ENCODE data around the gene ECI1.

Gene ECI1, protein sequence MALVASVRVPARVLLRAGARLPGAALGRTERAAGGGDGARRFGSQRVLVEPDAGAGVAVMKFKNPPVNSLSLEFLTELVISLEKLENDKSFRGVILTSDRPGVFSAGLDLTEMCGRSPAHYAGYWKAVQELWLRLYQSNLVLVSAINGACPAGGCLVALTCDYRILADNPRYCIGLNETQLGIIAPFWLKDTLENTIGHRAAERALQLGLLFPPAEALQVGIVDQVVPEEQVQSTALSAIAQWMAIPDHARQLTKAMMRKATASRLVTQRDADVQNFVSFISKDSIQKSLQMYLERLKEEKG

DNA sequence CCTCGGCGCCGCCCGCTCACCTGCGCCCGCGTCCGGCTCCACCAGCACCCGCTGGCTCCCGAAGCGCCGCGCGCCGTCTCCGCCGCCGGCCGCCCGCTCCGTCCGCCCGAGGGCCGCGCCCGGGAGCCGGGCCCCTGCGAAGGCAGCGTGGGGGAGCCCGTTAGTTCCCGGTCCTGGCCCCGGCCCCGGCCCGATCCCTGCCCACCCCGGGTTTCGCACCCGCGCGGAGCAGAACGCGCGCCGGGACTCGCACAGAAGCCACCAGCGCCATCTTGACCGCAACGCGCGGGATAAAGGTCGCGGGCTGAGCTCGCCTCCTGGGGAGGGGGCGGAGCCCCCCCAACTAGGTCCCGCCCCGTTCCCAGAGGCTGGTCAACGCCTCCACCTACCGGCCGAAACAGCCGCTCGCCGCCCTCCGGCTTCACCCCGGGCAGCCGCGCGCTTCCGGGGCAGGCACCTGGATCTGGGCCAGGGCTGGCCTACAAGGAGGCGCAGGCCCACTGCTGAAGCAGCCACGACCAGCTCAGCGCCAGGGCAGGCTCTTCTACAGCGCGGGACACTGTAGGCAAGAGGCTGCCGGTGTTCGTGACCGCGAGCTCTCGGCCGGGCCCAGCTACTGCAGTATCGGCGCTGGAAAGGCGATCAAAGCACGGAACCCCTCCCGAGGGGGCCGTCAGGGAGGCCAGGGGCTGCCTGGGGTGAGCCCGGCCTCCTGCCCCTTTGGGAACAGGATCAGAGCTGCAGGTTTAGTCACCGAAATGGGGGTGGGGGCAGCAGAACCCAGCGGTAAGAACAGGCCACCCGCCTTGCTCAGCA is at the start of gene ECI1:
TSS of gene ECI1 (minus strand) at position 292 of the 816 bp plus-strand sequence. CDS start at position 271, 21 bp downstream.
- peak; percentile 95 for DNase-seq

DNA sequence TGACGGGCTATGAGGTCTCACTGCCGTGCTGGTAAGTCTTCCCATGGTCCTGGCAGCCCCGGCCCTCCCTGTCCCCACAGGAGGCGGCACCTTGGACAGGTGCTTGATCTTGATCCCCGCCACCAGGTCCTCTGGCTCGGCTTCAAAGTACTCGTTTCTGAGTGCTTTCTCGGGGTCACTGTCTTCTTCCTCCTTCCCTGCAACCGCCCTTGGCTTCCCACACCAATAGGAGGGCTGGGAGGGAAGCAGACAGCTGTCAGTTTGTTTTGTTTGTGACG is 48.5 kb upstream of the ECI1 start:
- DNase-seq = no peak

DNA sequence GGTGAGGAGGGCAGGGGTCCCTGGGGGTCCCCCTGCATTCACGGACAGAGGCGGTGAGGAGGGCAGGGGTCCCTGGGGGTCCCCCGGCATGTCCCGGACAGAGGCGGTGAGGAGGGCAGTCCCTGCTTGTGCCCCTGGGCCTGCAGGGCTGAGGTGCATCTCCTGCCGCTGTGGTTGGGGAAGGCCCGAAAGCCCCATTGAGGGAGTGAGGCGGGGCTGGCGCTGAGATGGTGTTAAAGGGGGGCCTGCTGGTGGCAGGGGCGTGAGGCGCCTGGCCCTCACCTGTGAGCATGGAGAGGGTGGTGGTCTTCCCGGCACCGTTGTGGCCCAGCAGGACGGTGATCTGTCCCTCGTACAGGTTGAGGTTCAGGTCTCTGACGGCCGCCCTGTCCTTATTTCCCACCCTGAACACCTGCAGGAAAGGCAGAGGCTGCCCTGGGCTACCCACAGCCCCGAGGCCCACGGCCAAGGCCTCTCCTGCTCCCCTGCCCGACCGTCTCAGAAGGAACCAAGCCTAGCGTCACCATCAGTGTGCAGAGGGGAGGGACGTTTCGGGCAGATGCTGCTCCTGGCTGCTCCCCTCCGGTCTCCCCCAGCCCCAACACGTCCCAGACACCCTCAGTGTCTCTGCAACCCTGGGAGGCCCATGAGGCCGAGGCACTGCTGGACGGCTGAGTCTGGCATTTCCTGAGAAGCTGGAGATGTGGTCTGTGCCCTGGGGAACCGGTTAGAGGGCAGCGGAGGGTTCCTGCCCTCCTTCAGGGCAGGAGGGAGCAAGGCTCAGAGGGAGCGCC is 47.9 kb upstream of the ECI1 start:
- no peak for DNase-seq

DNA sequence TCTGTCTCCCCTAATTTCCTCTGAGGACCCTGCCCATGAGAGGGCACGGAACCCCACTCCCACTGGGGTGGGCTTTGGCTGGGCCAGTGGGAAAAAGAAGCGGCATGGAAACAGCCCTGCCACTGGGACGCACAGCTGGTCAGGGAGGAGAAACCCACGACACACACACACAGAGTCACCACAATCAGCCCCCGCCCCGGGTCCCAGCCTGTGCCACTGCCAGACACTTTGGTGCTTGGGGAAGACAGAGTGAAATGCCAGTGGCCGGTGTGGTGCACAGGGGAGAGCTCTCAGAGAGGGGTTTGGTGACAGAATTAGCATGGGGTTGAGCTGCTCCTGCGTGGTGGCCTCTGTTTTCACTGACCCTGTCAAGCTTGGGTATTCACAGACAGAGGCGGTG is 47.2 kb upstream of the ECI1 start:
- DNase-seq = no peak

DNA sequence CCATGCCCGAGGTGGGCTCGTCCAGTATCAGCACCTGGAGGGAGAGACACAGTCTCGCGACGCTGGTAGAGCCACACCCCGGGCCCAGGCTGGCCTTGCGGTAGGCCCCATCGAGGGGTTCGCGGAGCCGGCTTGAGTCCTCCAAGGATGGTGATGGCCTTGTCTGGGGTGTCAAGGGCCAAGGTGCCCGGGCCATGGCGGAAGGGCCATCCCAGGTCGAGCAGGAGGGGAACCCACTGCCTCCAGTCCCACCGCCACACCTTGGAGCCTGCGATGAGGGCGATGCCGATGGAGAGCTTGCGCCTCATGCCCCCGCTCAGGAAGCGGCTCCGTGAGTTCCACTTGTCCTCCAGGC is 46.1 kb upstream of the ECI1 start:
- DNase-seq = no peak

DNA sequence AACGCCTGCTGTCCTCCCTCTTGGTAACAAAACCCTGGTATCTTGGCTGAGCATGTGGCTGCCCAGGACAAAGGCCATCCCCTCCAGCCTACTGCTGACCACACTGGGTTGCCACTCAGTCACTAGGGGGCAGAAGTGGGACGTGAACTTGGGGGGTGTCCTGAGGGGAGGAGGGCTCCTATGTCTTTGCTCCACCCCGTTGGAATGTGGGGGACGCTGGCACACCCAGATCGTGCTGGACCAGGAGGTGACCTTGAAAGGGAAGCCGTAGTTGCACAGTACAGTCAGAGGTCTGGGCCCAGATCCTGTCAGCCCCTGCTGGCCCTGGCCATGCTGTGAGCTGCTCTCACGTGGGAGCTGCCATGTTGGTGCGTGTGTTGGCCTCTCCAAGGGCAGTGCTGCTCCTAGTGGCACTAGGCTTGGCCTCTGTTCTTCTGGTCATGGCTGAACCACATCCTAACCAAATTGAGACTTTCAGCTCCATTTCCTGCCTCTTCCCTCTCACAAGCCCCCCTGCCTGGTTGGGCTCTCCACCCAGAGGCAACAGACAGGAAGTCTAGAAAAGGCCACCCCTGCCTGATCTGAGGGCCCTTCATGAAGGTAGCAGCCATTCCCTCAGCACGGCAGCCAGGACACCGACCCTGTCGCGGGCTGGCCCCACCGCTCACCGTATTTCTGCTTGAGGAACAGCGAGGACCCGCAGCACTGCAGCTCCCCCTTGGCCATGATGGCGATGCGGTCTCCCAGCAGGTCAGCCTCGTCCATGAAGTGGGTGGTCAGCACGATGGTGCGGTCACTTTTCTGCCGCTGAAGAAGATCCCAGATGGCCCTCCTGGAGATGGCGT is 45.5 kb upstream of the ECI1 start:
- no peak for DNase-seq

DNA sequence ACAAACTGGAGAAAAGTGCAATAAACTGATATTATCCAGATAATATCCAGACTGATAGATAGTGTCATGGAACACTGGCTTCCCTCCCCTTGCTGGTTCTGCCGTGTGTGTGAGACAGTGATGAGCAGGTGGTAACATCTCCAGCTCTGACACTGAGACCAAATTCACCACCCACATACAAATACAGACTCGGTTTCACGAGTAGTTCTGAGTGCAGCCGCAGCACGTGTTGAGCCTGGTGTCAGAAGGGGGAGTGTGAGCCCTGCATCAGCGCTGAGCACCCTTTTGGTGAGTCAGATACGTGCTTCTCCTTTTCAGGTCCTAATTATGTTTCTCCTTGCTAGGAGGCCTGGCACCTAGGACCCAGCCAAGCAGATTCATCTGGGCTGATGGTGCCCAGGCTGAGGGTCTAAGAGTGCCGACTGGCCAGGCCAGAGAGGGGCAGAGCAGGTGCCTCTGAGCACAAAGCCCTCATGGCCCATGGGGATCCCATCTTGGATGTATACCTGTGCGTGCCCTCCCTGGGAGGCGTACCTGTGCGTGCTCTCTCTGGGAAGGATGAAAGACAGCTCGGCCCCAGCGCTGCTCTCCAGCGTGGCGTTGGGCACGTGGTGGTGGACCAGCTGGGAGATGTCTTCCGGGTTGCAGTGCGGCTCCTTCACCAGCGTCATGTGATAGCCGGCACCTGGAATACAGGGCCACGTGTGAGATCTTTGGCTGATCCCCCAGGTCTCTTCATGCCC is 43.8 kb upstream of the ECI1 start:
- DNase-seq = no peak

DNA sequence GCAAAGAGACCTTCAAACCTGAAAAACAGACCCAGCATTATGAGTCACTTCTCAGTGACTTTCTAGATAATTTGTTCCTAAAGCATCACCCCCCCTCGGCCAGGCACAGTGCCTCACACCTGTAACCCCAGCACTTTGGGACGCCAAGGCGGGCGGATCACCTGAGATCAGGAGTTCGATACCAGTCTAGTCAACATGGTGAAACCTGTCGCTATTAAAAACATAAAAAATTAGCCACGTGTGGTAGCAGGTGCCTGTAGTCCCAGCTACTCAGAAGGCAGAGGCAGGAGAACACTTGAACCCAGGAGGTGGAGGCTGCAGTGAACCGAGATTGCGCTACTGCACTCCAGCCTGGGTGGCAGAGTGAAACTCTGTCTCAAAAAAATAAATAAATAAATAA is 40.8 kb upstream of the ECI1 start:
- no peak for DNase-seq

DNA sequence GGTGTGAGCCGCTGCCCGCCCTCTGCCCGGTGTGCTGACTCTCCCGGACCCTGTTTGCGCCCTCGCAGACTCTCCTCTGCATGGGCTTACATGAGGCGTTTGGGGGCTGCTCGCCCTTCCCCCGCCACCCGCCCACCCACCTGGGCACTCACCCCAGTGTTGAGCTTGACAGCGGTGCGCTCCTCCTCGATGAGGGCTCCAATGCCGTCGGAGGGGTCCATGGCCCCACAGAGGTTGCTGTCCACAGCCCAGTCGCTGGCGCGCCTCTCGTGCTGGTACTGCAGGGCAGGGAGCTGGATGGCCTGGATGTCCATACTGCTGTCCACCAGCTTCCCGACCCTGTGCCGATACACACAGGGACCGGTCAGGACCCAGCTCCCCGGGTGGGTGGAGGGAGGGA is 37.9 kb upstream of the ECI1 start:
- DNase-seq = no peak

DNA sequence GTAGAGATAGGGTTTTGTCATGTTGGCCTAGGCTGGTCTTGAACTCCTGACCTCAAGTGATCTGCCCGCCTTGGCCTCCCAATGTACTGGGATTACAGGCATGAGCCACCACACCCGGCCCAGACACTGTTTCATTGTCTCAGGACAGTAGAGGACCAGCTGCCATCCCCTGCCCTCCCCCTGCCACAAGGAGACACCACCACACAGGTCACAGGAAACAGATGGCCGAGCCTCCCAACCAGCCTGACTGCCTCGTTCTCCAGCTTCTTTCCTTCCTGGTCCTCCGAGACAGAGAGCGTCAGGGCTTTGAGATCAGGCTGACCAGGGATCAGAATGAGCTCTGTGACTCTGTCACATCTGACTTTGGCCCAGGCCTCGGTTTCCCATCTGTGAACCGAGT is 37.3 kb upstream of the ECI1 start:
- DNase-seq = no peak

DNA sequence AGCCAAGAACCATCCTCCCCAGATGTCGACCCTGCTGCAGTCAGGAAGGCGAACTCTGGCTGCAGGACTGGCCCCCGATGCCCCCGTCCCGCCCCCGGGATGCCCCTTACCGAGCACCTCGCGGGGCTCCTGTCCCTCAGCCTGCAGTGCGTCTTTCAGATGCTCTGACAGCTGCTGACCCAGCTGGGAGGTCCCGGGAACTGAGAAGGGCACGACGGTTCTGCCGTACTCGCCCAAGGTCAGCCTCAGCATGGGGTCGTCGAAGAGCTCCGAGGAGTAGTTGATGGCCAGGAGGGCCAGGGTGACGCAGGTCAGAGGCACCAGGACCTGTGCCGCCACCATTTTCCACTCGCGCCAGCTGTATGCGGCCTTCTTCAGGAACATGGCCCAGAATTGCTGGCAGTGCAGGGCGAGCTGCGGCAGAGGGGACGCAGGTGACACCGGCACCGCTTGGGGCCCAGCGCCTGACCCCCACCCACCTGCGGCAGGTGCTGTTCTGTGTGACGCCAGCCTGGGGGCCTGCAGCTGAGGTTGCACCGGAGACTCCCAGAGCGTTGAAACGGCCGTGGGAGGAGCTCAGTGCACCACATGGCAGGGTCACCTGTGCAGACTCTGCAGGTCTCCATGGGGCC is 36.6 kb upstream of the ECI1 start:
- DNase-seq = no peak

DNA sequence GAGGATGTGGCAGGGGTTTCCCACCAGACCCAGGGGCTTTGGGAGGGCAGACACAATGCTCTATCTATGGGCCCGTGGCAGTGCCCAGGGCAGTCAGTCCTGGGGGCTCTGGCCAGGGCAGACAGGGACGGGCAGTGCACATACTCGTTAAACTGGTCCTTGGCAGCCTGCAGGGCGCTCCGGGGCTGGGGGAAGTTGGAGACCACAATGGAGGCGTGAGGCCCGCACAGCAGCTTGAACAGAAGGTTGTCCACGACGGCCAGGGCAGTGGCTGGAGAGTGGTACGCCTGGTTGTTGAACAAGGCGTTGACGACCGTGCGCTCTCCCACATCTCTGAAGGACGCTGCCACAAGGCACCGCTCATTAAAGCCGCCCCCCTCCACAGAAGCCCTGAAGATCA is 35.2 kb upstream of the ECI1 start:
- DNase-seq = no peak

DNA sequence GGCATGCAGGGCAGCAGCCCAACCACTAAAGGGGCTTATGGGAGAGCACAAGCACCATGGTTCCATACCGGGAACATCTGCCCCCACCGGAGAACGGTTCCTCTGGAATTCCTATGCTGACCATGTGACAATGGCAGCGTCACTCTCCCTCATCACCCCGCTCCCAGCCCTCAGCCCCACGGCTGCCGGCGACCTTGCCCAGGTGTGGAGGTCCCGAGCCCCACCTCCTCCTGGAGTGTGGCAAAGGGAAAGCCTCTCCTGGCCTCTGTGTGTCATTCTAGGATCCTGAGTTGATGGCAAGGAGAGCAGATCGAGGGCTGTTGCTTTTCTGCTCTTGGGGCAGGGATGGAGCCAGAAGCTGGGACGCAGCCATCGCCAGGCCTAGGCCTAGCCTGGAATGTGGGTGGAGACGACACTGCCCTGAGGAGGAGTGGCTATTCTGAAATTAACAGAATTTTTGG is 34.4 kb upstream of the ECI1 start:
- no peak for DNase-seq

DNA sequence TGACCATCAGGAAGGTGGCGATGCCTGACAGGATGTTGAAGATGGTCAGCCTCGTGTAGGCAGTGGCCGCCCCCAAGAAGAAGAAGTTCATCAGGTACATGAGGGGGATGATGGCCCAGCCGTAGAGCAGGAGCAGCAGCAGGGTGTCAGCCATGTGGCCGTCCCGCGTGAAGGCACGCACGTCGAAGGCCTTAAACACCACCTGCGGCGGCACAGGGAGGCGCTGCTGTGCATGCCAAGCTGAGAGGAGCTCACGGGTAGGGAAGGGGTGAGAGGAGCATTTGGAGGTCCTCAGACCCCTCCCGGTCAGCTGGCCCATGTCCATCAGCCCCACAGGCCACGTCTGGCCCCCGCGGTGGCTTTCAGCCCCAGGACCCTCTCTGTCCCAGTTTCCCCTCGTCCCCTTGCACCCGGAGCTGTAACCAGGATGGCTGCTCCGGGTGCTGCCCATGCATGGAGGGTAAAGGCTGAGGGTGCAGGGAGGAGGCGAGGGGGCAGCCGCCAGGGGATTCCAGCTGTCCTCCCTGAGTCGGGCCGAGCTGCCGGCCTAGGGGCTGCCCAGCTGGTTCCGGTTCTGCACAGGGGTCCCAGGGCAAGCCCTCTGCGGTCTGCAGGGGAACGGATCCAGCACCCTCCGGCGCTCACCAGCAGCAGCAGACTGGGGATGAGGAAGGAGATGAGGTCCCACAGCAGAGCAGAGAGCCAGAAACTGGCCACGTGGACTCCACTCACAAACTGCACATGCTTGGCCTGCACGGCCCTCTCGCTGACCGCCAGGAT is 33.6 kb upstream of the ECI1 start:
- no peak for DNase-seq

DNA sequence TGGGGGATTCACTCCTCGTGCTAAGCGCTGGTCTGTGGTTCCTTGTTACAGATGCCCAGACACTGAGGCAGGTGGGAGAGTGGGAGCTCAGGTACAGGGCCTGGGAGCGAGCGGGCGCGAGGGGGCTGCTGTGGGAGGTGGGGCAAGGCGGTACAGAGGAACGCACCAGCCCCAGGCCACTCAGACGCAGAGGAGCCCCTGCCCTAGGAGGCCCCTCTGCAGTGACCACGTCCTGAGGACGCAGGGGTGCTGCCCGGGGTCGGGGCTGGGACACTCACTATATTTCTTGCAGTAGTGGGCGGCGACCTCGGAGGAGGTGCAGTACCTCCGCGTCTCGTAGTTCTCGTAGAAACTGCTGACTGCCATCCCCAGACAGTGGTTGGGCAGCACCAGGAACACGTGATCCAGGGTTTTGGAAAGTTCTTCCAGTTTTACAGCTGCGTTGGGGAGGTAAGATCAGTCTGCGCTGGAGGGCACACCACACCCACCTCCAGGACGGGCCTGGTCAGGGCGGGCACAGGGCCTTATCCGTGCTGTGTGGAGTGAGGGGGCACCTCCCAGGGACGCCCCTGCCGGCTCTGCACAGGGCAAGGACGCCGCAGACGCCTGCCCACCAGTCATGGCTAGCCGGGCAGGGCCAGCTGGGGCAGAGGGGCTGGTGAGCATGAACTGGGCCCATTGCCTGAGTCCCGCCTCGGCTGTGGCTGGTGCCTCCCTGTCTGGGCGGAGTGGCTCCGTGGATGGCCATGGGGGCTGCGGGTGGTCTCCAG is 32.8 kb upstream of the ECI1 start:
- no peak for DNase-seq

DNA sequence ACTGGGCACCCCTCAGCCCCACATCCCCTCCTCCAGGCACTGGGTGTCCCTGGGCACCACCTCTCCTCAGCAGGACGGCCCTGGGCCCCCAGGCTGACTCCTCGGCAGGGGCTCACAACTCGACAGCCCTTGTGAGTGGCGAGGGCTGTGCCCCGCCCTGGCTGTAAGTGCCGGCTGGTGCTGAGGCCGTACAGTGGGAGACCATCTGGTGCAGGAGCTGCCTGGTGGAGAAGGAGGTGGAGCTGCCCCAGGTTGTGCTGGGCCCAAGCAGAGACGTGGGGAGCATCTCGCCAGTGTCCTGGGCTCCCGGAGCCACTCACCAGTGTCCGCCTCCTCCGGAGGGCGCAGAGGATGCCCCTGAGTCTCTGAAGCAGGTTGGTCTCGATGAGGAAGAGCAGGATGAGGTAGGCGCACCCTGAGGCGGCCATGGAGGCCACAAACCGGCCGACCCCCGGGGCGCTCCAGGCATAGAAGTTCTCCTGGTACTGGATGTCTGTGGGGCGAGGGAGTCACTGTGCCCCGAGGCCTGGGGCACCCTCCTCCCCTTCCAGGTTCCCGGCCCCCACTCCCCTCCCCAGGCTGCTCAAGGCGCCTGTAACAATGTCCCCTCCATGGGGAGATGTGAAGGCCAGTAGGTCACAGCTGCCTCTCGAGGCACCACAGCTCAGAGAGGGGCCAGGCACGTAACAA is 31.6 kb upstream of the ECI1 start:
- DNase-seq = no peak

DNA sequence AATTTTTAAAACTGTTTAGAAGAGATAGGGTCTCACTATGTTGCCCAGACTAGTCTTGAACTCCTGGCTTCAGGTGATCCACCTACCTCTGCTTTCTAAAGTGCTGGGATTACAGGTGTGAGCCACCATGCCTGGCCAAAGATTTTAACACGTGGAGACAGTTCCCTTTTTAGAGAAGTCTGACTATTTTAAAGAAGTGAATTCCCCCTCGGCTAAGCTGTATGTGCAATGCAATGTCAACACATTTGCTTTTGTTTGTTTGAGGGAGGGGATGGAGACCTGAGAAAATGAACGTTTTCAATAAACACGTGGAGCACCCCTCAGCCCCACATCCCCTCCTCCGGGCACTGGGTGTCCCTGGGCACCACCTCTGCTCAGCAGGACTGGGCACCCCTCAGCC is 30.9 kb upstream of the ECI1 start:
- DNase-seq = no peak

DNA sequence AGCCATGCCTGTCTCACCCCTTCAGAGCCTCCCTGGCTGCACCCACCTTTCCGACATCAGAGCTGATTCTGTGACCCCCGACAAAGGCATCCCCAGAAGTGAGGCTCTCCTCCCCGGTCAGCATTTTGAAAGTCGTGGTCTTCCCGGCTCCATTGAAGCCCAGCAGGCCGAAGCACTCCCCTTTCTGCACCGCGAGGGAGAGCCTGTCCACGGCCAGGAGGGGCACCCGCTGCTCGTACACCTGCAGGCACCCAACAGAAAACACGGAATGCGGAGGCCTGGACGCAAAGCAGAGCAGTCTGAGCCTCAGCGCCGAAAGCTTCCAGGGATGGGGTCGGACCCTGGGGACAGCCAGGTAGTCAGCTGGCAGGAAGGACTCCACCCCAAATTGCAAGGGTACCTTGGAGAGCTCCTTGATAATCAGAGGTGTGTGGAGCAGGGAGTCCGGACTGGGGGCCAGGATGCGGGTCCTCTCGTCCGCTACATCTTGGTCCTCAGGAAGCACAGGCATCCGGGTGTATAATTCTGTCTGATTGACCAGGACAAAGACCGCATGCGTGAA is 29.7 kb upstream of the ECI1 start:
- no peak for DNase-seq

DNA sequence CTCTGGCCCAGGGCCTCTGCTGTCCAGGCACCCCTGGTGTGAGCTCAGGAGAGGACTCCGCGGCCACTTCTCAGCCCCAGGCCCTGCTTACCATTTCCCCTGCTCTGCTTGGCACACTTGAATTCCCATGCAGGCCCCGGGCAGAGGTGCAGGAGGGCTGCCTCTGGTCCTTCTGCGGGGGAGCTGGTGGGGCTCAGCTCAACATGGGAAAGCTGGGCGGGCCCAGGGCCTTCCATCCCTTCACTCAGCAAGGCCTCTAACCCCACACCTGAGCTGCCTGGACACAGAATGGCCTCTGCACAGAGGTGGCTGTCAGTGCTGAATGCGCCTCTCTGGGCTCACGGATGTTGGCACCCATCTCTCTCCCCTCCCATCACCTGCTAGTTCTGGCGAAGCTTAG is 29.1 kb upstream of the ECI1 start:
- DNase-seq = no peak
